GM18861 (cell line): ENCODE measurements around the gene NEU3.
"Not testable (repeated sequence)": the region's sequence is repeated elsewhere in the genome, so short reads cannot be mapped to it uniquely, and the experiment has no call there.

Source experiments
- ATAC-seq: cut with Tn5 transposase; IDR thresholded peaks from one replicate; pipeline ENCODE4 v1.9.1; 2021; ENCODE audit not compliant: unreplicated experiment

Gene NEU3

GRCh38 chr11:75028321-75028720 is 39.6 kb downstream of the NEU3 start:
- ATAC-seq: no peak

GRCh38 chr11:75028724-75029123 is 40.0 kb downstream of the NEU3 start:
- ATAC-seq: no peak

- ATAC-seq: no peak
These were observed 41.3 kb downstream of the NEU3 start for GRCh38 chr11:75029836-75030631.

- no peak for ATAC-seq
These were observed 42.6 kb downstream of the NEU3 start for GRCh38 chr11:75031224-75031753.

DNA sequence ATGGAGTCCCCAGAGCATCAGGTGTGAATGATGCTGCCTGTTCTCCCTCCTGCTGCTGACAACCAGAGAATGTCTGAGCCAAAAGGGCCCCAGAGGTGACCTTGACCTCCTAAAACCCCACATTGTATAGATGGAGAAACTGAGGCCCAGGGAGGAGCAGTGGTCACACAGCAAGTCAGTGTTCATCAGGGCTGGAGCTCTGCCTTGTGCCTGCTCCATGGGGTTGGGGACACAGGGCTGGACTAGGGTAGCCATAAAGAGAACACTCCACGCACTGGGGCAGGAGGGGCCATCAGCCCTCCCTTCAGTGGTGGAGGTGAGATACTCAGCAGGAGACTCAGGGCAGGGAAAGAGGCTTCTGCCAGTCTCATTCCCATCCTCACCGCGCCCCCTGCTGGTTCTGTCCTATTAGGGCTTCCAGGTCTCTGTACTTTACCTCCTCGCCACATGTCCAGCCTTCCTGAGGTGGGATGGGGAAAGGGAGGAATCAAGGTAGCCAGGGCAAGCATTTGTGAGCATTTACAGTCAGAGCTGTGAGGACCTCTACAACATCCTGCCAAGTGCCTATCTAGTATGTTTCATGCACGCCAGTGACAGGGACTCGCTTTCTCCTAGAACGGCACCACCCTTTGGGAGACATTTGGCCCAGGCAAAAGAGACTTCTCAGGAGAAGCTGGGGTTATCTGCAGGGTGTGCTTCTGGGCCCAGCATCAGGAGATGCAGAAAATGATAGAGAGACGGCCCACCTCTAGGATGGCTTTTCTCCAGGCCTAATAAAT is 43.2 kb downstream of the NEU3 start:
- ATAC-seq: no peak

DNA sequence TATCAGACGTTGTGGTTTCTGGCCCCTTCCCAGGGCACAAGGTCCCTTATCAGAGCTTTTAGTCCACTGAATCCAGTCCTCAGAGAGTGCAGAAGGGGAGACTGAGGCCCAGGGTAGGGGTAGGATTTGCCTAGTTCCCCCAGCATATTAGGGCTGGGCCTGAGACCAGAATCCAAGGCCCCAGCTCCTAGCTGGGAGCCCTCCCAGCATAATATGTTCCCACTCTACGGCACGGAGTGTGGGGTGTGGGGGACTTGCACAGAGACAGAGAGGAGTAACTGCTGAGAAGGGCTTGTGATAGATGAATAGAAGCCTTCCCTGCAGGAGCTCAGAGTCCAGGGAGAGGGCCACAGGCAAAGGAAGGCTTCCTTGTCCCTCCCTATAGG is 43.8 kb downstream of the NEU3 start:
- no peak for ATAC-seq

DNA sequence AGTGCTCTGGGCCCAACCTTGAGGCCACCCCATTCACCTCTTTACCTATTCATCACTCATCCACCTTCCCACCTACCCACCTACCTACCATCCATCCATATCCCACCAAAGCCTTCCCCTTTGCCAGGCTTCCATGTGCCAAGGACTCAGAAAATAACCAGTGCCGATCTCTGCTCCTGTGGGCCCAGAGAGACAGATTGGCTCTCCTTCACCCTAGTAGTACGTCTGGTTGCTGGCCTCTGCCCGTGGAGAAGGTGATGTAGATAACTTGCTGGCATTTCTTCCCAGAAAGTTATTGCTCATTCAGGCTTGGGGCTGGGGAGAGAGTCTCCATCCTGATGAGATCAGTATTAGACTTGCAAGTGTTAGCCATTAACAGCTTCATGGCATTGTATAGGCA is 45.2 kb downstream of the NEU3 start:
- no peak for ATAC-seq

DNA sequence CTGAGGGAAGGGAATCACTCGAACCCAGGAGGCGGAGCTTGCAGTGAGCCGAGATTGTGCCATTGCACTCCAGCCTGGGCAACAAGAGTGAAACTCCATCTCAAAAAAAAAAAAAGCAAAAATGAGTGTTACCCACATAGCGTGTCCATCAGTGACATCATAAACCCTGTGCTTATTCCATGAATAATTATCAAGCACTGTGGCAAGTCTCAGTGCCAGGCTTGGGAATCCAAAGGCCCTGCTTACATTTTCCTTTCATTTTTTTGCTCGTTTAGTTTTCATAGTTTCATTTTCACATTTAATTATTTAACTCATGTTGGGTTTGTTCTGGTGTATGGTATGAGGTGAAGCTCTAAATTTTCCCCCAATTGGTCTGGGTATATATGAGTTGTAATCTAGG is 46.5 kb downstream of the NEU3 start:
- ATAC-seq: no peak

DNA sequence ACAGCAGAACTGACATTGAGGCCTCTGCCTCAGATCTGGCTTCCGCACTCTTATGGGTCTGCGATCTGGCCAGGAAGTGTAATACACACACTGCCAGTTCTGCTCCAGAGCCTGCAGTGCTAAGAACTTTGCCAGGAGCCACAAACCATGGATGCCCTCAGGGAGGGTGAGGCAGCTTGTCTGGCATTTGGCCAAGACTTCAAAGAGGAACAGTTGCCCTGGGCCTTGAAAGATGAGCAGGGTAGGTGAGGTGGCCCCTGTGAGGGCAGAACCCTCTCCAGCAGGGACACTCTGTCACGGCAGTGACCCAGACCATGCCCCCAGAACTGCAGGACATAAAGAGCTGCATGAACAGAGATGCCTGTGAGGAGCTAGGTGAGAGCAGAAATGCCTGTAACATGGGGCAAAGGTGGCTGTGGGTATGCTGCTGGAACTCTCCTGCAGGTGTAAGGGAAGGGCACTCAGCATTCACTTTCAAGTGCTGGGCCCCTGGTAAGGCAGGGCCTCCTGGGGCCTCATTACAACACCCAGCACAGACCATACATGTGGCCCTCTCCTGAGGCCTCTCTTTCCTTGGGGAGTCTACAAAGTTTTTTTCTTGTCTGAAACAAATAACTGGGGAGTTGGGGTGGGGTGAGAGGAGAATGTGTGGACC is 47.3 kb downstream of the NEU3 start:
- ATAC-seq: no peak

- no peak for ATAC-seq
These were observed 51.5 kb downstream of the NEU3 start for GRCh38 chr11:75040167-75040770.

DNA sequence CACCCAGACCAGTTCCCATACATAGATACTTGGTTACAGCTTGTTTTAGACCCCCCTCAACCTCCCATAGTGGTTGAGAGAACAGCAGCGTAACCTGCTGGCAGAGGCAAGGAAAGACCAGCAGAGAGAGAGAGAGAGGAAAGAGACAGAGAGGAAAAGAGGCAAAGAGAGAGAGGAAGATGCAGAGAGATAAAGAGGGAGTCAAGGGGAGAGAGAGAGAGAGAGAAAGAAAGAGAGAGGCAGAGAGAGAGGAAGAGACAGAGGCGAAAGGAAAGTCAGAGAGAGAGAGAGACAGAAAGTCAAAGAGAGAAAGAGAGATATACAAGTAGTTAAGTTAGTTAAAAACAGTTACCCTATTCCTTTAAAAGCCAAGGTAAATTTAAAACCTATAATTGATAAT is 52.5 kb downstream of the NEU3 start:
- no peak for ATAC-seq

DNA sequence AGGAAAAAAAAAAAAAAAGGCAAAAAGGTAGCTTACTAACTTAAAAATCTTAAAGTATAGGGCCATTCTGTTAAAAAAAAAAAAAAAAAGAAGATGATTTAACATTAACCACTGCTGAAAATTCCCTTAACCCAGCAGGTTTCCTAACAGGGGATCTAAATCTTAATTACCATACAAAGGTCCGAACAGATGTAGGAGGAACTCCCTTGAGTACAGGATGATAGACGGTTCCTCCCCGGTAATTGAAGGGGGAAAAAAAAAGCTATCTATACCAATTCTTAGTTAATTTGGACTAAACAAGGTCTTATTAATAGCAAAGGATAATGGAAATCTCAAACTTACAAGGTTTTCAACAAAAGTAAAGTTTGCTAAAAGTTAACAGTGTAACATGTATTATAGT is 53.1 kb downstream of the NEU3 start:
- ATAC-seq: not testable (repeated sequence)

DNA sequence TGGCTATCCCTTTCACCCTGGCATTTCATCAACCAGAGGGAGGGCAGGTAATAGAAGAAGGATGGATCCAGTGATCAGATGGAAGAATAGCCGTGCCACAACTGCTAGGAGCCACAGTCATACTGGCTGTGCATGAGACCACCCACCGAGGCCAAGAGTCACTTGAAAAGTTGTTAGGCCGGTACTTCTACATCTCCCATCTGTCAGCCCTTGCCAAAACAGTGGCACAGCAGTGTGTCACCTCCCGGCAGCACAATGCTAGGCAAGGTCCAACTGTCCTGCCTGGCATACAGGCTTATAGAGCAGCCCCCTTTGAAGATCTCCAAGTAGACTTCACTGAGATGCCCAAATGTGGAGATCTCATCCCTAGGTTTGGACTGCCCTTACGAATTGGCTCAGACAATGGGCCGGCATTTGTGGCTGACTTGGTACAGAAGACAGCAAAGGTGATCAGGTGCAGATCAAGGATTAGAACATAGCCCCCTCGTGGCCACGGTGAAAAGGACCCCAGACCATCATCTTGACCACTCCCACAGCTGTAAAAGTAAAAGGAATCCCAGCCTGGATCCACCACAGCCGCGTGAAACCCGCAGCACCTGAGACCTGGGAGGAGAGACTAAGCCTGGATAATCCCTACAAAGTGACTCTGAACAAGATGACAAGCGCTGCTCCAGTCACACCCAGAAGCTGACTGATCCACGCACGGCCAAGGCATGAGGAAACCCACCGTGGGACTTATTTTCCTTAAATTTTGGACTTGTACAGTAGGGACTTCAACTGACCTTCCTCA is 55.8 kb downstream of the NEU3 start:
- not testable (repeated sequence) for ATAC-seq

DNA sequence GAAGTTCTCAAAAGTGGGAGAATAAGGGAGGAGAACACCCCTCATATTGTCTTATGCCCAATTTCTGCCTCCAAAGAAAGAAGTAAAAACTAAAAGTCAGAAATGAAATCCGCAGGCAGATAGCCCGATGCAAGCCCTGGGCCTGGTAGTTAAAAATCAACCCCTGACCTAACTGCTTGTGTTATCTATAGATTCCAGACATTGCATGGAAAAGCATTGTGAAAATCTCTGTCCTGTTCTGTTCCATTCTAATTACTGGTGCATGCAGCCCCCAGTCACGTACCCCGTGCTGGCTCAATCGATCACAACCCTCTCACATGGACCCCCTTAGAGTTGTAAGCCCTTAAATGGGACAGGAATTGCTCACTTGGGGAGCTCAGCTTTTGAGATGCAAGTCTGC is 57.9 kb downstream of the NEU3 start:
- not testable (repeated sequence) for ATAC-seq

DNA sequence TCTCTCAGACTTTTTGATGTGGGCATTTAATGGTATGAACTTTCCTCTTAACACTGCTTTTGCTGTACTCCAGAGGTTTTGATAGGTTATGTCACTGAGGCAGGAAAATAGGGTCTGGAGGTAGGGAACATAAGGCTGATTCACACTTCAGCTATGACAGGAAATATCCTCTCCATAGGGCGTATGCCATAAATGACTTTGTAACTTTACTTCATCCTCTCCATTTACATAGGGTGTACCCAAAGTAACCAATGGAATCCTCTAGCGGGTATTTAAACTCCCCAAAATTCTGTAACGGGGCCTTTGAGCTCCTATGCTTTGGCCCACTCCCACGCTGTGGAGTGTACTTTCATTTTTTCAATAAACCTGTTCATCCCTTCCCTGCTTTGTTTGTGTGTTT is 58.5 kb downstream of the NEU3 start:
- no peak for ATAC-seq

GRCh38 chr11:75049501-75050266 is 61.0 kb downstream of the NEU3 start:
- ATAC-seq: not testable (repeated sequence)

- no peak for ATAC-seq
These were observed 61.8 kb downstream of the NEU3 start for GRCh38 chr11:75050516-75050915.

GRCh38 chr11:75051043-75051442 is 62.3 kb downstream of the NEU3 start:
- no peak for ATAC-seq

DNA sequence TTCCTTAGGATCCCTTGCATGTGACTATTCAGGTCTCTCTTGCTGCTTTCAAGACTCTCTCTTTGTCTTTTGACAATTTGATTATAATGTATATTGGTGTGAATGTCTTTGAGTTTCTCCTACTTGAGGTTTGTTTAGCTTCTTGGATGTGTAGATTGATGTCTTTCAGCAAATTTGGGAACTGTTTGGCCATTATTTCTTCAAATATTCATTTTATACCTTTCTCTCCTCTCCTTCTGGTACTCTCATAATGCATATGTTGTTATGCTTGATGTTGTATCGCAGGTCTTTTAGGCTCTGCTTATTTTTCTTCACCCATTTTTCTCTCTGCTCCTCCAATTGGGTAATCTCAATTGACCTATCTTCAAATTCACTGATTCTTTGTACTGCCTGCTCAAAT is 63.7 kb downstream of the NEU3 start:
- ATAC-seq: no peak

- no peak for ATAC-seq
These were observed 66.8 kb downstream of the NEU3 start for GRCh38 chr11:75055511-75055910.
